HG03159 (cell line): ENCODE data around the gene ACTL8.

Experiments used
- ATAC-seq: cut with Tn5 transposase; IDR thresholded peaks from one replicate; pipeline ENCODE4 v1.9.1; 2021; ENCODE audit warnings: mild to moderate bottlenecking, moderate library complexity; ENCODE audit not compliant: unreplicated experiment

Gene ACTL8

DNA sequence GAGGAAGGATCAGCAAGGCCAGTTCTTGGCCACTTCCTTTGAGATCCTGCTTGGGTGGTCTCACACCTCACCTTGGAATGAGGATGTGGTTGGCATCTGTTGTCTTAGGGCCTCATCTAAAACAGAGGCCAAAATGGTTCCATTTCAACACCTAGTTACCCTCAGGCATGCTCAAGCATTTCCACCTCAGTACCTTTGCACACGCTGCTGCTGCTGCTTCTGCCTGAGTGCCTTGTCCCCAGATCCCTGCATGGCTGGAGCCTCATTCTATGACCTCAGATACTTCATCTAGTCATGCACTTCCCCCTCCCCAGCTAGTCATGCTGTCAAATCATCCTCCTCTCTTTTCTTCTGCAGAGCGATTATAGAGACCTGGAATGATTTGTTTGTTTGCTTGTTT lies 86.8 kb downstream of the ACTL8 start:
- ATAC-seq, result no peak

- no peak for ATAC-seq
Measured at GRCh38 chr1:17842686-17843085, 87.6 kb downstream of the ACTL8 start.

DNA sequence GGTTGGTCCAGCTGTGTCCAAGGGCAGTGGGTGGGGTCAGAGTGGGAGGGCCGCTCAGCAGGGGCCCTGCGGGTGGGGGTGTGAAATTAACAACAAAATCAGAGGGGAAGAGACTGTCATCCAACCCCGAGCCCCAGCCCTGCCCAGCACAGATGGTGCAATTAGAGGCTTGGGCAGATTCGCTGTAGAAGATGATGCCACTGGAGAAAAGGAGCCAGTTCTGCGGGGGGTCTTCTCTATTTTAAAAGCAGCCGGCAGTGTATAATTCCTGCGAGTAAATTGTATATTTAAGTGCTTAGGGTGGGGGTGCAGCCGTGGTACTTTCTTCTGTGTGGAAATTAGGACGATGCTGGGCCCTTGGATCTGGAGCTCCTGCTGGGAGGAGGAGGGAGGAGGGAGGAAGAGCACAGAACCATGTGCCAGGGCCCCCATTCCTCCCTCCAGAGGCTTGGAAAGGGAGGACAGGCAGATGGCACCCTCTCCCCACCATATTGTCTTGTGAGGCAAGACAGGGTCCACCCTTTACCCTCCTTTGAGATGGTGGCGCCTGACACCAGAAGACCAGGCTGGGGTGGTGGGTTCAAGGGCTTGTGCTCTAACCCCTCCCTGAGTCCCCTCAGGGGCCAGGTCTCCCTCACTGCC lies 89.2 kb downstream of the ACTL8 start:
- no peak for ATAC-seq

GRCh38 chr1:17845583-17845982 lies 90.5 kb downstream of the ACTL8 start:
- no peak for ATAC-seq

DNA sequence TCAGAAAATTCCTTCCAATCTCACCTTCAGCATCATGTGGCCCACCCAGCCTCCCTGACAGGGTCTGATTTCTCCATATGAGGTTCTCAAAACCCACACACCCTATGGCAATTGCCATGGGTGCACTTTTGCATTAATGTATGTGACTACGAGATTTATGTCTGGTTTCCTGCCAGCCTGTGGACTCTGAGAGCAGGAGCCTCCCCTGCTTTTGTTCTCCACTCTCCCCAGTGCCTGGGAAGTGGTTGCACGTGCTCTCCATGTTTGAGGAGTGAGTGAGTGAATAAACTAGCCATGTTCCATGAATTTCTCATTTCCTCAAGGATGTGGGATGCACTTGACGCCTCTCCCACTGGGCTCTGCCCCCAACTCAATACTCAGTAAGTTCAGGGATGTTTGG lies 91.2 kb downstream of the ACTL8 start:
- no peak for ATAC-seq

DNA sequence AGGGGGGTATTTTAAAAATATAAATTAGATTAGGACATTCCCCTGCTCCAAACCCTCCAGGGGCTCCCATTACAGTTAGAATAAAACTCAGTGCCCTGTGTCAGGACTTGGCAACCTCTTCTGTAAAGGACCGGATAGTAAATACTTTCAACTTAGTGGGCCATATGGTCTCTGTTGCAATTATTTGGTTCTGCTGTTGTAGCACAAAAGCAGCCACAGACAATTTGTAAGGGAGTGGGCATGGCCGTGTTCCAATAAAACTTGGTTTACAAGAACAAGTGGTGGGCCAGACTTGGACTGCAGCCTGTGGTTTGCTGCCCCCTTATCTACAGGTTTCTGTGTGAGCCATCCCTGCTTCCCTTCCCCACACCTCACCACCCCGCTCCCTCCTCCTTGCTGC lies 92.0 kb downstream of the ACTL8 start:
- no peak for ATAC-seq

DNA sequence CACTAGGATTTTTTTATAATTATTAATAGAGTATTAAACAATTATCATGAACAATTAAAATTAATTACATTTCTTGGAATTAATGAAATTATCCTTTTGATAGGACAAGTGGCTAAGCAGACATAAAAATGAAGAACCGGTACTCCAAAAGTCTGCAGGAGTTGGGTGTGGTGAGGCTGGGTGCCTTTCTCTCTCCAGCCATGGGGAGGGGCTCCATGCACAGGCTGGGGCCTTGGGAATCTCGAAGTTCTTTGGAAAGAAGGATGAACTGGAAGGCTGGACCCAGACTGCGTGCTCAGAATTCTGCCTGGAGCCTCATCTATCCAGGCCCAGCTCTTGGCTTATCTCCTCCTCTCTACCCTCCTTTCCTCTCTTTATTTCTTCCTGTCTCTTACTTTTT lies 94.1 kb downstream of the ACTL8 start:
- no peak for ATAC-seq

DNA sequence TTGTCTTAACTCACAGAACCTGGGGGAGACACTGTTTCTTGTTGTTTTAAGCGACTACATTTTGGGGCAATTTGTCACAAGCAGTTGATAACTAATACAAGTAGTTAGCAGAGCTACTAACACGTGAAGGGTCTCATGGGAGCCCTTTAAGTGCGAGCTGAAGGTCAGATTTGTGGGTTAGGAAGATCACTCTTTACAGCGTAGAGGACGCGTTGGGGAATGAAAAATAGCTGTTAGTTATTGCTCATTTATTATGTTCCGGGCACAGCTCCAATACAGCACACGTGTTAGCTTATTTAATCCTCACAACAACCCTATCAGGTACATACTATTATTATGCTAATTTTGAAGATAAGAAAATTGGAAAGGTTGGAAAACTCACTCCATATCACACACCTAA lies 95.9 kb downstream of the ACTL8 start:
- no peak for ATAC-seq

GRCh38 chr1:17852383-17852782 lies 97.2 kb downstream of the ACTL8 start:
- ATAC-seq, result no peak

- ATAC-seq, result no peak
Measured at GRCh38 chr1:17853241-17853935, 98.3 kb downstream of the ACTL8 start.

GRCh38 chr1:17856496-17857108 lies 101.5 kb downstream of the ACTL8 start:
- no peak for ATAC-seq

DNA sequence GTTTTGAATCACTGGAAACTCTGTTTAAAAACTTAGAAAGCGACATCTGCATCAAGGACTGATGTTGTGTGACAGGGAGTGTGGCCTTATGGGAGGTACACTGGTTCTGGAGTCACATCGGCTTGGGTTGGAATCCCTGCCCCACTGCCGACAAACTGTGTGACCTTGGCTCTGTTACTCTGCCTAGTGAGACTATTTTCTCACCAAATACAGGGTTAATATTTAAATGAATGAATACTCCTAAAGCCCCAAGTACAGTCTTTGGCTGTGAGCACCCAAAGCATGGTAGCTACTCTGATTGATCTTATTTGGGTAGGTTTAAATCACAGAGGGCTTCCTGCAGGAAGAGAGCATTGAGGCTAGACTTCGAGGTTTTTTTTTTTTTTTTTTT lies 102.0 kb downstream of the ACTL8 start:
- no peak for ATAC-seq

GRCh38 chr1:17857996-17858395 lies 102.9 kb downstream of the ACTL8 start:
- ATAC-seq, result no peak

GRCh38 chr1:17860812-17861211 lies 105.7 kb downstream of the ACTL8 start:
- no peak for ATAC-seq

DNA sequence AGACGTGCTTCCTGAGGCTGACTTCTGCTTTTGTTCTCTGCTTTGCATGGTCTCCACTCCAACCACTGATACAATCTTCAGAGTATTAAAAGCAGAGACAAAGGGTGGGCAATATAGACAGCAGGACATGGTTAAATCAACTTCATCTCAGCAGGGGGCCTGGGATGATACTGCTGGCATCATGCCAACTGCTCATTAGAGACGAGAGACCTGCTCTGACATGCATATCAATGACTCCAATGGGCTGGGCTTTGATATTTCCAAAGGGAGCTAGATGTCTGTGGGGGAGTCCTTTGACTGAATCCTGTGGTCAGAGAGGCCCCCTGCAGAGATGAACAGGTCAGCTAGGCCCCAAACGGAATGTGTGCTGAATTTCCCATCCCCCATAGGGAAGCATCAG lies 106.6 kb downstream of the ACTL8 start:
- no peak for ATAC-seq

DNA sequence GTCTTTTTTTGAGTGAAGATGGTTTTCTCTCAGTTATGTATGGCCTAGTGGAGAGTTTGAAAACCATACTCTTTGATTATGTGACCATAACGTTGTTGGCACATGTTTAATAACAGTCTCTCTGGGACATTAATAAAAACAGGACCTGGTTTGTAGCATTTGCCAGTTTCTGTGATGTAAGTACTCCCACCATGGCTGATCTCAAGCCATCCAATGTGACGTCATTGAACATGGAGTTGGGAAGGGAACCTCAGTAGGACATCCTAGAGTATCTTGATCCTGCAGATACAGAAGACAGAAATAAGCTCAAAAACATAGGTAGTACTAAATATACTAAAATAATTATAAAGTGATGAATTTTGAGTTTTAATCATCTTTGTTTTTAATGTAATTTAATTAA lies 107.0 kb downstream of the ACTL8 start:
- no peak for ATAC-seq

DNA sequence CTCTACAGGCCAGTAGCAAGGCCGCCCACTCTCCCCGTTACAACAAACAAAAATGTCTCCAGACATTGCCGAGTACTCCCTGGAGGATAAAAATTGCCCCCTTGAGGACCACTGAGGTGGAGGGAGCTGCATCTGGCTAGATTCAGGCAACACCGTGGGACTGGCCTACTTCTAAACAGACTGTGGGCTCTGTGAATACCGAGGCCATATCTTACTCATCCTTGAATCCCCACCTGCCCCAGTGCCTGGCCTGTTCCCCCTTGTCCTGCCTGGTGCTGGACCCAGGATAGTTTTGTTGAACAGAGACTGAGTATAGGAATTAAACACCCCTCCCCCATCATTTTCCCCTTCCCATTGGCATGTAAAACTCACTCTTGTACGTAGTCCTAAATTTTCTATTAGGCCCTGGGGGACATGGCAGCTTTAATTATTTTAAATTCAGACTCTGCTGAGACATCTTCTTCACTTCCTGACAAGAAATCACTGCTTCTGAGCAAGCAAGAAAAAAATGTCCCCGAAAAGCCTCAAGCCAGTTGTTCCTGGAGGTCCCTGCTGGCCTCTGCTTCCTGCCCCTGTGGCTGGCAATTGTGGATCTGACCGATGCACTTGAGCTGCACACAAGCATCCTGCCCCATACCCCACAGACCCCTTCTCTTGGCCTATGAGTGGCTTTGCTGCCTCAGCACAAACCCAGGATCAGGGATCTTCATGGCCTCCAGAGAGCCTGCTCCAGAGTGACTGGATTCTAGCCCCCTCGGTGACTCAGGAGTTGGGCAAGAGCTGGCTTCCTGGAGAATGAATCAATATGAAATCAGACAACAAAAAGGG lies 111.0 kb downstream of the ACTL8 start:
- no peak for ATAC-seq

DNA sequence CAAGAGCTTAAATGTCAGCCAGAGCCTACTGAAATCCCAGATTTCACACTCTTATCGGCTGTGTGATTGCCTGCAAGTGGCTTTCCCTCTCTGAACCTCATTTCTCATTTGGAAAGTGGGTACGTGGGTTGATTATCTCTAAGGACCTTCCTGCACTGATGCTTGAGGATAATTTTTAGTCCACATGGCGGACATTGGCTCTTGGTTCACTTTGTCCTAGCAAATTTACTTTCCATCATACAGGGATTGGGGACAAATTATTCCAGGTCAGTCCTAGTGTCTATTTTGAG lies 111.6 kb downstream of the ACTL8 start:
- ATAC-seq, result no peak

GRCh38 chr1:17867470-17867869 lies 112.3 kb downstream of the ACTL8 start:
- no peak for ATAC-seq

DNA sequence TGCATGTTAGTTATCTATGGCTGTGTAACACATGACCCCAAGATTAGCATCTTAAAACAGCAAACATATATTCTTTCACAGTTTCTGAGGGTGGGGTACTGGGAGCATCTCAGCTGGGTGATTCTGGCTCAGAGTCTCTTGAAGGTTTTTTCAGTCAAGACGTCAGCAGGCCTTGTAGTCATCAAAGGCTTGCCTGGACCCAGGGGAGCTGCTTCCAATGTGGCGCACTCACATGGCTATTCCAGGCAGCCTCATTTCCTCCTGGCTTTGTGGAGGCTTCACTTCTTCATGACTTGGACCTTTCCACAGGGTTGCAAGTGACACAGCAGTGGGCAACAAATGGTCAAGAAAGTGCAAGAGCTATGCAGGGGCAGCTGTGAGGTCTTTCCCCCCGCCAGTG lies 114.7 kb downstream of the ACTL8 start:
- no peak for ATAC-seq

- ATAC-seq, result no peak
Measured at GRCh38 chr1:17870679-17871078, 115.5 kb downstream of the ACTL8 start.
